CD4-positive, alpha-beta T cell (primary cell): ENCODE measurements around the gene TOMM7. TPM values are rescaled to one million over a fixed set of nuclear protein-coding genes. Genes with fewer than 3 reads are reported as not detected.

Experiments used
- ATAC-seq: fragments of 200-7000 bp; cut with Tn5 transposase; one replicate; pipeline ENCODE4 v1.10.0; 2022; ENCODE audit warnings: mild to moderate bottlenecking; ENCODE audit not compliant: poor library complexity
- CTCF ChIA-PET: fragments of 350-600 bp; sonication (Branson Sonifier 250); formaldehyde crosslinking; loops from one replicate; lab custom pipeline; 2021; ENCODE audit warnings: antibody characterized with exemption, inconsistent platforms; lab: Charles Lee
- POLR2A ChIA-PET: fragments of 350-600 bp; sonication (Branson Sonifier 250); formaldehyde crosslinking; loops from one replicate; lab custom pipeline; 2021; ENCODE audit warnings: antibody characterized with exemption, inconsistent platforms; lab: Charles Lee
- DNase-seq, 14 experiments: peaks; one replicate each; pipeline ENCODE4 v3.0.0-alpha.2; 2013 to 2020; ENCODE audit warnings: mixed read lengths in 2 of 14
- H3K27ac ChIP-seq, 2 donors: one replicate each; pipeline versions ENCODE4 v1.5.1 to v1.7.0; 2013; ENCODE audit warnings: low read length in 2 of 2, low read depth in 1 of 2, mild to moderate bottlenecking in 1 of 2
- H3K27me3 ChIP-seq, 2 experiments: 1 replicate in 1 of 2; 2 replicates in 1 of 2; pipeline versions ENCODE4 v1.6.1 to v1.7.0; 2013; ENCODE audit warnings: low read length in 2 of 2, control low read depth in 1 of 2, mild to moderate bottlenecking in 1 of 2, moderate library complexity in 1 of 2; ENCODE audit not compliant: insufficient read depth in 2 of 2, control insufficient read depth in 1 of 2
- H3K36me3 ChIP-seq: one replicate; pipeline ENCODE4 v1.6.1; 2013; ENCODE audit warnings: low read length, control low read depth; ENCODE audit not compliant: insufficient read depth
- H3K4me1 ChIP-seq: one replicate; pipeline ENCODE4 v1.6.1; 2013; ENCODE audit warnings: low read length, control low read depth; ENCODE audit not compliant: insufficient read depth
- H3K4me3 ChIP-seq: one replicate; pipeline ENCODE4 v1.5.1; 2013; ENCODE audit warnings: mild to moderate bottlenecking, low read length, moderate library complexity
- H3K9me3 ChIP-seq, 2 experiments: 1 replicate in 1 of 2; 2 replicates in 1 of 2; pipeline versions ENCODE4 v1.6.1 to v1.7.0; 2013; ENCODE audit warnings: low read length in 2 of 2, mild to moderate bottlenecking in 2 of 2, control low read depth in 1 of 2, moderate library complexity in 1 of 2; ENCODE audit not compliant: control insufficient read depth in 1 of 2, insufficient read depth in 1 of 2
- H3K27ac Mint-ChIP-seq: one replicate; pipeline ENCODE4 v1.8.0; 2020; ENCODE audit warnings: mixed read lengths
- H3K27me3 Mint-ChIP-seq: one replicate; pipeline ENCODE4 v1.8.0; 2021; ENCODE audit warnings: mixed read lengths
- H3K36me3 Mint-ChIP-seq: one replicate; pipeline ENCODE4 v1.8.0; 2021; ENCODE audit warnings: low read depth, mixed read lengths
- H3K4me1 Mint-ChIP-seq: one replicate; pipeline ENCODE4 v1.8.0; 2021; ENCODE audit warnings: low read depth, mixed read lengths
- H3K4me3 Mint-ChIP-seq: one replicate; pipeline ENCODE4 v1.8.0; 2020; ENCODE audit warnings: mild to moderate bottlenecking, mixed read lengths
- H3K9me3 Mint-ChIP-seq: one replicate; pipeline ENCODE4 v1.8.0; 2020; ENCODE audit warnings: mixed read lengths
- intact Hi-C, 2 experiments: fragments of 100-400 bp; cut with DNase I in 1 of 2; cut with micrococcal nuclease in 1 of 2; formaldehyde crosslinking; loops; one replicate each; pipeline versions ENCODE4 v1.15.1 to v1.9.0; 2023 to 2025; cut with DNase I, micrococcal nuclease
- total RNA-seq, 174 experiments: library from RNA in 2 of 174; stranded (reverse) in 2 of 174; gene quantifications; one replicate each; pipeline ENCODE4 v1.2.3 and lab custom pipeline; 2021 to 2026
- TF ChIP-seq, protein P1 (sequence below): fragments of 200-600 bp; IDR thresholded peaks from one replicate; pipeline ENCODE4 v1.8.0; 2022; ENCODE audit warnings: antibody characterized with exemption, mild to moderate bottlenecking

The TOMM7 gene
- total RNA-seq, 2 experiments from 2014 or later, result 503 to 549 TPM

DNA sequence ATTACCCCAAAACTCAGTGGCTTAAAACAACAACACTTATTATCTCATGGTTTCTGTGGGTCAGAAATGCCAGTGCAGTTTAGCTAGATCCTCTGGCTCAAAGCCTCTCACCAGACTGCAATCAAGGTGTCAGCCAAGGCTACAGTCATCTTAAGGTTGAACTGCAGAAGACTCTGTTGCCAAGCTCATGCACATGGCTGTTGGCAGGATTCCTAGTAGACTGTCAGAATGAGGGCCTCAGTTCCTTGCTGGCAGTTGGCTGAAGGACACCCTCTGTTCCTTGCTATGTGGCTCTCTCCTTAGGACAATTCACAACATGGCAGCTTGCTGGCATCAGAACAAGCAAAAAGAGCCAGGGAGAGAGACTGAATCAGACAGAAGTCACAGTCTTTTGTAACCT is 34.7 kb downstream of the TOMM7 start:
- Mint-ChIP-seq H3K9me3 (no peaks in the 10 kb centered on the region), H3K4me1 (no peaks in the 10 kb centered on the region), H3K27ac (no peak overlapping the region), H3K36me3 (no peaks in the 10 kb centered on the region), H3K27me3 (no peaks in the 10 kb centered on the region), H3K4me3 (no peak overlapping the region)
- TF ChIP-seq, protein P1, sequence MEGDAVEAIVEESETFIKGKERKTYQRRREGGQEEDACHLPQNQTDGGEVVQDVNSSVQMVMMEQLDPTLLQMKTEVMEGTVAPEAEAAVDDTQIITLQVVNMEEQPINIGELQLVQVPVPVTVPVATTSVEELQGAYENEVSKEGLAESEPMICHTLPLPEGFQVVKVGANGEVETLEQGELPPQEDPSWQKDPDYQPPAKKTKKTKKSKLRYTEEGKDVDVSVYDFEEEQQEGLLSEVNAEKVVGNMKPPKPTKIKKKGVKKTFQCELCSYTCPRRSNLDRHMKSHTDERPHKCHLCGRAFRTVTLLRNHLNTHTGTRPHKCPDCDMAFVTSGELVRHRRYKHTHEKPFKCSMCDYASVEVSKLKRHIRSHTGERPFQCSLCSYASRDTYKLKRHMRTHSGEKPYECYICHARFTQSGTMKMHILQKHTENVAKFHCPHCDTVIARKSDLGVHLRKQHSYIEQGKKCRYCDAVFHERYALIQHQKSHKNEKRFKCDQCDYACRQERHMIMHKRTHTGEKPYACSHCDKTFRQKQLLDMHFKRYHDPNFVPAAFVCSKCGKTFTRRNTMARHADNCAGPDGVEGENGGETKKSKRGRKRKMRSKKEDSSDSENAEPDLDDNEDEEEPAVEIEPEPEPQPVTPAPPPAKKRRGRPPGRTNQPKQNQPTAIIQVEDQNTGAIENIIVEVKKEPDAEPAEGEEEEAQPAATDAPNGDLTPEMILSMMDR, result no peak
- ChIA-PET CTCF (no interaction called here), POLR2A (no interaction called here)
- DNase-seq, result no peak
- intact Hi-C loops, result no loop called here
- H3K27me3 ChIP-seq, result peaks cover 0 to 3% of the 10 kb centered on the region in 2 experiments
- H3K9me3 ChIP-seq, result no peaks in the 10 kb centered on the region
- H3K4me1 ChIP-seq, result no peaks in the 10 kb centered on the region
- no peaks in the 10 kb centered on the region for H3K36me3 ChIP-seq
- no peak overlapping the region for H3K4me3 ChIP-seq
- ATAC-seq, result no peak
- H3K27ac ChIP-seq, result no peak overlapping the region

DNA sequence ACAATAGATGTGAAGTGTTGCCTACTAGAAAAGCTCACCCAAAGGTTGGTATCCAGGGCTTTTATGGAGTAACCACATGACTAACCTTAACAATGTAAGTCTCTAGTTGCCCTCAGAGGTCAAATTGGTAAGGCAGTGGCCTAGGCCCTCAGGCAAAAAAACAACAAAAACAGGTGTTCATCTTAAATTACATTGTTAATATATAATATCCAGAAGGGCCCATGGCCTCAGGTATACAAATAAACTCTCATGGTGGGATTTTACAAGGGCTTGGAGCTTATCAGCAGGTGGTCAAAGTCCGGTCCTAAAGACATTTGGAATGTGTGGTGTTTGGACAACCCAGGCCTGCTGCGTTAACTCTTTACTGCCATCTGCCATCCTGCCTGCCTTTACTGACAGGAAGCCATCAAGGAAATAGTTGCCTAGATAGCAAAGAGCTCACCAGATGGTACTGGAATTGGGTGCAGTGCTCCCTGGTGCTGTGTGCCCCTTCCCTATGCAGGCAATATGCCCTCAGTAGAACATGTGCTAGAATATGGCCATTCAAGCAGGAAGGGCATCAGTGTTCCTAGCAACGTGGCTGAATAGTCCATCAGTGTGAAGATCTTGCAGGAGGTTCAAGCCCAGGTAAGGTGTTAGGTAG is 36.2 kb downstream of the TOMM7 start:
- intact Hi-C loops, result no loop called here
- H3K27me3 ChIP-seq, result peaks cover 0 to 3% of the 10 kb centered on the region in 2 experiments
- no peaks in the 10 kb centered on the region for H3K36me3 Mint-ChIP-seq
- ATAC-seq (no peak), DNase-seq (no peak)
- TF ChIP-seq, protein P1, result no peak
- no peak overlapping the region for H3K4me3 Mint-ChIP-seq
- no peaks in the 10 kb centered on the region for H3K9me3 ChIP-seq
- H3K27me3 Mint-ChIP-seq, result no peaks in the 10 kb centered on the region
- H3K4me1 Mint-ChIP-seq, result no peaks in the 10 kb centered on the region
- H3K9me3 Mint-ChIP-seq, result no peaks in the 10 kb centered on the region
- H3K27ac ChIP-seq, result no peak overlapping the region
- CTCF ChIA-PET, result no interaction called here
- no peak overlapping the region for H3K4me3 ChIP-seq
- no peaks in the 10 kb centered on the region for H3K36me3 ChIP-seq
- H3K4me1 ChIP-seq, result no peaks in the 10 kb centered on the region
- no peak overlapping the region for H3K27ac Mint-ChIP-seq
- POLR2A ChIA-PET, result no interaction called here

DNA sequence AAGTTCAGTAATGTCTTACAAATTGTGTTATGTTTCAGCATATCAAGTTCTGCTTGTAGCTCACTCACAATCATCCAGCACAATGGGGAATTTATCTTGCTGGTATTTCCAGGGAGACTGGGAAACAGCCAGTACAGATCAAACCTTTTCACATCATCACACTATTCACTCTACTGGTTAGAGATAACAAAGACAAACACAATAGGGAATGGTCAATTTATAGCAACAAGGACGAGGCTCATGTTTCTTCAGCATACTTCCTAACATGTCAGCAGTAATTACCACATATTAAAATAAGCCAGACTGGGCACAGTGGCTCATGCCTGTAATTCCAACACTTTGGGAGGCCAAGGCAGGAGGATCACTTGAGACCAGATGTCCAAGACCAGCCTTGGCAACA is 38.3 kb downstream of the TOMM7 start:
- no peak overlapping the region for H3K4me3 Mint-ChIP-seq
- Histone ChIP-seq H3K4me1 (no peaks in the 10 kb centered on the region), H3K9me3 (no peaks in the 10 kb centered on the region), H3K27ac (no peak overlapping the region), H3K4me3 (no peak overlapping the region), H3K27me3 (peaks cover 0 to 3% of the 10 kb centered on the region in 2 experiments), H3K36me3 (no peaks in the 10 kb centered on the region)
- POLR2A ChIA-PET, result no interaction called here
- H3K27ac Mint-ChIP-seq, result no peak overlapping the region
- H3K9me3 Mint-ChIP-seq, result no peaks in the 10 kb centered on the region
- no peak for ATAC-seq
- TF ChIP-seq, protein P1, result no peak
- no peak for DNase-seq
- CTCF ChIA-PET, result interaction anchor here (1.4 kb wide), 1 partner anchor 18 kb away, joined by 3 read pairs; no protein-coding TSS in a partner anchor
- no peaks in the 10 kb centered on the region for H3K4me1 Mint-ChIP-seq
- H3K36me3 Mint-ChIP-seq, result no peaks in the 10 kb centered on the region
- H3K27me3 Mint-ChIP-seq, result no peaks in the 10 kb centered on the region
- intact Hi-C loops, result no loop called here
